ENCODE data around the gene NR2C2AP.
A peak's percentile ranks its signal among the peaks of the same experiment; 100 is the strongest.
"Not testable (repeated sequence)": the region's sequence is repeated elsewhere in the genome, so short reads cannot be mapped to it uniquely, and the experiment has no call there.

The NR2C2AP gene, protein sequence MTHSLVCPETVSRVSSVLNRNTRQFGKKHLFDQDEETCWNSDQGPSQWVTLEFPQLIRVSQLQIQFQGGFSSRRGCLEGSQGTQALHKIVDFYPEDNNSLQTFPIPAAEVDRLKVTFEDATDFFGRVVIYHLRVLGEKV

DNA sequence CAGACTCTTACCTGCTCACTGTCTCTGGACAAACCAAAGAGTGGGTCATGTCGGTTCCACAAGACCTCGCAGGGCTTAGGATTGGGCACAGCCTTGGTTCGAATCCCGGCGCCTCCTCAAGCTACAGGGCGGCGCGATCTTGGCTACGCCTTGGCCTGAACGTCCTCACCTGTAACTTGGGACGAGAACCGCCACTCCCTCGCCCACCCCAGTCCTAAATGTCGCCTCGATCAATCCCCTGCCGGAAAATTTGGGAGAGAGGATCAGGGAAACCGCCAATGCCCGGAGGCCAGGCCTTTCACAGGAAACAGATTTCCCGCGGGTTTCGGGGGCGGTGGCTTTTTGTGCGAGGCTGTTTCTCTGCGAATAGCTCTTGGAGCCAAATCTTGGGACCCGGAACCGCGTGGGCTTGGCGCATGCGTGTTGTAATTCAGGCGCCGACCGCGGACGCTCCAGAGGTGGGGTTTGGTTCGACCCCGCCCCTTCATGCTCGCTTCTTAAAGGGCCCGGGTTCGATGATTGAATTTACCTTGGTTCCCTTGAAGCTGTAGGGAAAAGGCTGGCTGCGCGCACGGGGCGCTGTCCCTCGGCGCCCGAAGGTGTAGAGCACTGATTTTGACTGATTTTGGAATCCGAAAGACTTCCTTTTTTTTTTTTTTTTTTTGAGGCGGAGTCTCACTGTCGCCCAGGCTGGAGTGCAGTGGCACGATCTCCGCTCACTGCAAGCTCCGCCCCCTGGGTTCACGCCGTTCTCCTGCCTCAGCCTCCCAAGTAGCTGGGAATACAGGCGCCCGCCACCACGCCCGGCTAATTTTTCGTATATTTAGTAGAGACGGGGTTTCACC is at the start of gene NR2C2AP:
Gene NR2C2AP (minus strand): TSS at position 403 of the 845 bp plus-strand sequence. CDS start 354 bp downstream, at position 49.
- peak; percentile 76 for DNase-seq (ENCODE audit: low read depth)

DNA sequence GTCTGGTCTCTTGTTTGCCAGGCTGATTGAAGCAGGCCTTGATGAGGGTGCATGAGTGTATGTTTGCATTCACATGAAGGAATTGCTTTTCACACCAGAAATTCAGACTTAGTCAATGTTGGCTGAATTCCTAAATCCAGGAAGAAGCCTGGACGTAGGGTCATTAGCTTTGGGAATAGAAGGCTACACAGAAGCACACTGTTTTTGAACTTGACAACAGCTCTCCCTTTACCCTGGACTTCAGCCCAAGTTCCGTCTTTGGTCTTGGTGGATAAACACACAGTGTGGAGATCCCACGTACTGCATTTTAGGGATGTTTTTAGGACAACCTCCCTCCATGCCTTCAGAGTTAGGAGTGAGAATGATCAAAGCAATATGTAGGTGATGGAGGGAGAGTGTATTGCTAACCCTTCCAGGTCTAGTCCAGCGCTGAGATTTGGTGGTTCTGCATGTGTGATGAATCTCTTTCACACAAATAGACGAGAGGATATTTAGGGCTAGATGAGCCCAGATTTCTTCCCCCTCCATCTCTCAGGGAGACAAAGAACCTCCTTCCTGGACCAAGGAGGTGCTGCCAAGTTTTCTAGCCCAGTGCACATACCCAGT is 47.1 kb upstream of the NR2C2AP start:
- DNase-seq (ENCODE audit: low read depth): no peak

DNA sequence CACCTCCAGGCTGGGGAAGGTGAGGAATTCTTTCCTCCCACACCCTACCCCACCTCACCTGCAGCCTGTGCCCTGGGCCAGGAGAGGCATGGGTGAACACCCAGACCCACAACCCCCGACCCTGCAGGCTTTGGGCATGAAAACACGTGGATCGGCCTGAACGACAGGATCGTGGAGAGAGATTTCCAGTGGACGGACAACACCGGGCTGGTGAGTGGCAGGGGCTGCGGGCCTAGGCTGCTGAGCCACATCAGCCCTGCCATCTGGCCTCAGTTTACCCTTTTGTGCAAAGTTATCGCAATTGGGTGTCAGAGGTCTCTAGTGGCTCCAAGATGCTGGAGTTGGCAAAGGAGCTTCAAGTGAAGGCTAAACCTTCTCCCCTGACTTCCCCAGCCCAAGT is 37.3 kb upstream of the NR2C2AP start:
- DNase-seq (ENCODE audit: low read depth): no peak

DNA sequence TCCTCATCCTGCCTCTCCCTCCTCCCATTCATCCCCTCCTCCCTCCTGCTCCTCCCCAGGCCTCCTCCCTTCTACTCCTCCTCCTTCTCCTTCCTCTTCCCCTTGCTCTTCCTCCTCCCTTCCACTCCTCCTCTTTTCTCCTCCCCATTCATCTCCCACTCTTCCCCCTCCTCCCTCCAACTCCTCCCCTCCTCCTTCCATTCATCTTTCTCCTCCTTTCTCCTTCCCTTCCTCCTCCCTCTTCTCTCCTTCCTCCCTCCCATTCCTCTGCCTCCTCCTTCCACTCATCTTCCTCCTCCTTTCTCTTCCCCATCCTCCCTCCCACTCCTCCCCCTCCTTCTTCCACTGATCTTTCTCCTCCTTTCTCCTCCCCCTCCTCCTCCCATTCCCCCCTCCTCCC is 36.5 kb upstream of the NR2C2AP start:
- DNase-seq (ENCODE audit: low read depth): no peak

DNA sequence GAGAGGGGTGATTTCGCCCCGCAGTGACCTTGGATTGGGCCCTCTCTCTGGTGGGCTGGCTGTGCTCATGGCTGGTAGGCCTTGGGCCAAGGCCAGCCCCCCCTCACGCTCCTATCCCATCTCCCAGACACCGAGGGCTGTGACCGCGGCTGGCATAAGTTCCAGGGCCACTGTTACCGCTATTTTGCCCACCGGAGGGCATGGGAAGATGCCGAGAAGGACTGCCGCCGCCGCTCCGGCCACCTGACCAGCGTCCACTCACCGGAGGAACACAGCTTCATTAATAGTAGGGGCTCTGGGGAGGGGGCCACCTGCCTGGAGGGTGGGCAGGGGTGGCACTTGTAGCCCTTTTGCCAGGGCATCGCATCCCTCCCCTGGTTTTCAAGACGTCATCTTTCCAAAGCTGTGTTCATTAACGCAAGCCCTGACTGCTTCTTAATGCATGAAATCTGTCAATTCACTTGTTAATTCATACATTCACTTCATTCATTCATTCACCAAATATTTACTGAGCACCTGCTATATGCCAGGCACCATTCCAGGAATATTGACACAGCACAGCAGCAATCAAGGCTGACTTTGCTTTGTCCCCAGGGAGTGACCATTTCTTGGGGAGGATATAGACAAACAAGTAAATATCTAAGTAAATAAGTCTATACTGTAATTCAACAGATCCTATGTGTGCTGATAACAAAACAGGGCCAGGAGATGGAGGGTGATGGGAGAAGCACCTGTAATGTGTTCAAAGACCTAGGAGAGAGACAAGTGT is 35.1 kb upstream of the NR2C2AP start:
- DNase-seq (ENCODE audit: low read depth): no peak

DNA sequence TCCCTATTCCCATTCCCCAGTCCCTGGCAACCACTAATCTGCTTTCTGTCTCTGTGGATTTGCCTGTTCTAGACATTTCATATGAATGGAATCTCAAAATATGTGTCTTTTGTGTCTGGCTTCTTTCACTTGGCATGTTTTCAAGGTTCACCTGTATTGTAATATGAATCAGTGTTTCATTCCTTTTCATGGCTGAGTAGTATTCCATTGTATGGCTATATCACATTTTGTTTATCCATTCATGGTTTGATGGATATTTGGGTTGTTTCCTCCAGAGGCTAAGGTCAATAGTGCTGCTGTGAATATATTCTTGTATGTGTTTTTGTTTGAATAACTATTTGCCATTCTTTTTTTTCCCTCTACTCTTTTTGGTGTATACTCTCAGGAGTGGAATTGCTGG is 33.0 kb upstream of the NR2C2AP start:
- DNase-seq (ENCODE audit: low read depth): no peak

DNA sequence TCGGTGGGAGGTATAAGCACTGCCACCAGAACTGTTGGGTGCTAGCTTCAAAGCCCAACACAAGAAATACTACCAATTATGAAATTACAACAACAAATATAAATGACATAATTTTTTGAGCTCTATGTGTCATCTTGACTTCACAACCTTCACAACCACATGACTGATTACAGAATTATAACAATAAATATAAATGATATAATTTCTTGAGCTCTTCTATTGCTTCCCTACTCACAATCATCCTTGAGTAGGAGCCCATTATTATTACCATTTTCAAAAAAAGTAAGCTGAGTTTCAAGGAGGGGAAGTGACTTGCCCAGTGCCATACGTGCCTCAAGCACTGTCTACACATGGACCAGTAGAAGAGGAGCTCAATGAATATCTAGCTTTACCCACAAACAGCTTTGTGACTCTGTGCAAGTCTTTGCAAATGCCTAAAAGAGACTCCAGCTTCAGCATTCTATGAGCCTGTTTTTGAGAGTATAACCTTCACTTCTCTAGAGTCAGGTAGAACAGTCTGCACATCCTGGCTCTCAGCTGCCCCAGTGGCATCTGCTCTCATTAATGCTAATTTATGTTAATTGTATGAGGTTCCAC is 31.1 kb upstream of the NR2C2AP start:
- DNase-seq (ENCODE audit: low read depth): no peak

DNA sequence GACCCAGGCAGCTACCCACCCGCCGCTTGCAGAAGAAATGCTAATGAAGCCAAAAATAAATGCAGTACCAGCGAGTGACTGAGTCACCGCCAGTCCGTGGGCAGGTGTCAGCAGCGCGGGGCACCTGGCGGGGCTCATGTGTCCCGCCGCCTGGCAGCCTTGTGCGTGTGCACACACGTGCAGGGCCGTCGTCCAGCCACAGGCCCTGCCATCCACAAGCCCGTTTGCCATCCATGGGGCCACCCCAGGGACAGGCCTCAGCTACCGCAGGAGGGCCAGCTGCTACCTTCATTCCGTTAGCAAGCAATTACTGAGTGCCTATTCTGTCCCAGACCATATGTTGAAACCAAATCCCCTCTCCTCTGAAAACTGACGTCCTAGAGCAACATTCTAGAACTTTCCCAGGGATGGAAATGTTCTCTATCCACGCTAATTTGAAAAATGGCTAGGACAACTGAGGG is 29.1 kb upstream of the NR2C2AP start:
- no peak for DNase-seq (ENCODE audit: low read depth)

DNA sequence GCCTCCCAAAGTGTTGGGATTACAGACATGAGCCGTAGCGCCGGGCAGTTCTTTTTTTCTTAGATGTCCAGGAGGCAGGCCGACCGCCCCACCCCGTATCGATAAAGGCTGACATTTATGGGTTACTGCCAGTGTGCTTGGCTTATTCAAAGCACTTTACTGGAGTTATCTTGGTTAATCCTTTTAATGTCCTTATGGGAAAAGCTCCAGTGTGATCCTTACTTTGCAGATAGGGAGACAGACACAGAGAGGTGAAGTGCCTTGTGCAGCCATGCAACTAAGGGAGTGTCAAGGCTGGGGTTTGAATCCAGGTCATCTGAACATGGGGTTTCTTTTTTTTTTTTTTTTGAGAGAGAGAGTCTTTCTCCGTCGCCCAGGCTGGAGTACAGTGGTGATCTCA is 27.8 kb upstream of the NR2C2AP start:
- DNase-seq (ENCODE audit: low read depth): no peak

DNA sequence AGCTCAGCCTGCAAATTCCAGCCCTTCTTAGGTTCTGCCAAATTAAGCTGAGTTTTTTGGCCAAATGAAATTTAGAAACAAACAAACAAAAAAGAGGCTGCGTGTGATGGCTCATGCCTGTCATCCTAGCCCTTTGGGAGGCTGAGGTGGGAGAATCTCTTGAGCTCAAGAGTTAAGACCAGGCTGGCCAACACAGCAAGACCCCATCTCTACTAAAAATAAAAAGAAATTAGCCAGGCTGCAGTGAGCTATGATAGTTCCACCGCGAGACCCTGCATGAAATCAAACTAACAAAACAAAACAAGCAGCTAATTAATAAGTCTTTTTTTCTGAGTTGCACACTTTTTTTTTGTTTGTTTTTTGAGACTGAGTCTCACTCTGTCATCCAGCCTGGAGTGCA is 26.5 kb upstream of the NR2C2AP start:
- no peak for DNase-seq (ENCODE audit: low read depth)

DNA sequence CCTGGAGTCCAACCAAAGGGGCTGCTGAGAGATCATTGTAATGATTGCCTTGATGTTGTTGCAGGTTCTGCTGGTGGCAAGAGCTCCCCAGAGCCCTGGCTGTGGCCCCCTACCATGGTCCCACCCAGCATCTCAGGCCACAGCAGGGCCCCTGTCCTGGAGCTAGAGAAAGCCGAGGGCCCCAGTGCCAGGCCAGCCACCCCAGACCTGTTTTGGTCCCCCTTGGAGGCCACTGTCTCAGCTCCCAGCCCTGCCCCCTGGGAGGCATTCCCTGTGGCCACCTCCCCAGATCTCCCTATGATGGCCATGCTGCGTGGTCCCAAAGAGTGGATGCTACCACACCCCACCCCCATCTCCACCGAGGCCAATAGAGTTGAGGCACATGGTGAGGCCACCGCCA is 24.0 kb upstream of the NR2C2AP start:
- DNase-seq (ENCODE audit: low read depth): no peak

DNA sequence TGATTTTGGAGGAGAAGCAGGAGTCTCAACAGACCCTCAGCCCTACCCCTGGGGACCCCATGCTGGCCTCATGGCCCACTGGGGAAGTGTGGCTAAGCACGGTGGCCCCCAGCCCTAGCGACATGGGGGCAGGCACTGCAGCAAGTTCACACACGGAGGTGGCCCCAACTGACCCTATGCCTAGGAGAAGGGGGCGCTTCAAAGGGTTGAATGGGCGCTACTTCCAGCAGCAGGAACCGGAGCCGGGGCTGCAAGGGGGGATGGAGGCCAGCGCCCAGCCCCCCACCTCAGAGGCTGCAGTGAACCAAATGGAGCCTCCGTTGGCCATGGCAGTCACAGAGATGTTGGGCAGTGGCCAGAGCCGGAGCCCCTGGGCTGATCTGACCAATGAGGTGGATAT is 23.4 kb upstream of the NR2C2AP start:
- DNase-seq (ENCODE audit: low read depth): no peak

DNA sequence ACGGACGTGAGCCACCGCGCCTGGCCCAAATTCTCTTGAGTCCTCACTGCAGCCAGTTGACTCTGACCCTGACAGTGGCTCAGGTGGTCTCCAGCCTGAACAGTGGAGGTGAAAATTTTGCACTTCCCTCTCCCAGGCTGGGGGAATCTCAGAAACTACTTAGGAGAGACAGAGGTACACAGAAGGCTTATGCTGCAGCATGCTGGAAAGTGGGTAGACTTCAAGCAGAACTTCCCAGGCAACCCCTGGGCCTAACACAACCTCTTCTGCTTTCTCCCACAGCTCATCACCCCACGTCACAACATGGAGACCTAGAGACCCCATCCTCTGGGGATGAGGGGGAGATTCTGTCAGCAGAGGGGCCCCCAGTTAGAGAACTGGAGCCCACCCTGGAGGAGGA is 23.0 kb upstream of the NR2C2AP start:
- no peak for DNase-seq (ENCODE audit: low read depth)

DNA sequence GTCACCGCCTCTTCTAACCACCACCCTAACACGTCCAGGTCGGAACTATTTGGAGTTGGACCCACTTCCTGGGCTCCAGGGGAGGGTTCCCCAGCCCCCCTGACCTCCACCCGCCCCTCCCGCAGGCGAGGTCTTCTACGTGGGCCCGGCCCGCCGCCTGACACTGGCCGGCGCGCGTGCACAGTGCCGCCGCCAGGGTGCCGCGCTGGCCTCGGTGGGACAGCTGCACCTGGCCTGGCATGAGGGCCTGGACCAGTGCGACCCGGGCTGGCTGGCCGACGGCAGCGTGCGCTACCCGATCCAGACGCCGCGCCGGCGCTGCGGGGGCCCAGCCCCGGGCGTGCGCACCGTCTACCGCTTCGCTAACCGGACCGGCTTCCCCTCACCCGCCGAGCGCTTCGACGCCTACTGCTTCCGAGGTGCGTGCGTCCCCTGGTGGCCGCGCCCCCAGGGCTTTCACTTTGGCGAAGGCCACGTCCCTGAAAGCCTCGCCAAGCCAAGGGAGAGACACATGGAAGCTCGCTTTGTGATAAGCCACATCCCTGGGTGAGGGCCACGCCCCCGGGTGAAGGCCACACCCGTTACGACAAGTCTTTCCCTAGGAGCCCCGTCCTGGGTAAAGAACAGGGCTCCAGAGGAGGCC is 21.8 kb upstream of the NR2C2AP start:
- no peak for DNase-seq (ENCODE audit: low read depth)

DNA sequence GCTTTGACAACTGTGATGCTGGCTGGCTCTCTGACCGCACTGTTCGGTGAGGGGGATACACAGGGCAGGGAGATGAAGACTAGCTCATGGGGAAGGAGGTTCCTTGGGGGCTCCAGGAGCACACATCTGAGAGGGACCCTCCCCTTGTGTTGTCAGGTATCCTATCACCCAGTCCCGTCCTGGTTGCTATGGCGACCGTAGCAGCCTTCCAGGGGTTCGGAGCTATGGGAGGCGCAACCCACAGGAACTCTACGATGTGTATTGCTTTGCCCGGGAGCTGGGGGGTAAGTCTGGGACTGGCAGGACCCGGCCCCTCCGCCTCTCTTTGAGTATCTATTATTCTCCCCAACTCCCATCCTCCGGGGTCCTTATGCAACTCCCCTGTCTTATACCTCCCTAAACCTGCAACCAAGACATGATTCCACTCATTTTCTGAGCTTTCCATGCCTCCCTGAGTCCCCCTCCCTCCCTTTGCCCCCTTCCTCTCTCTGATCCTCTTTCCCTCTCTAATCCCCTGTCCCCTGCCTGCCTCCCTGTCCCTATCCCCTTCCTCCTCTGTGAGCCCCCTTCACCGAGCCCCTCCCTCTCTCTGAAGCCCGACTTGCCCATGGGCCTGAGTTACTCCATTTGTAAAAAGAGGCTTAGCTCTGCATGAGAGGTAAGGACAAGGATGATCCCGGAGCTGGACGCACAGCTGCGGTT is 21.1 kb upstream of the NR2C2AP start:
- DNase-seq (ENCODE audit: low read depth): no peak

DNA sequence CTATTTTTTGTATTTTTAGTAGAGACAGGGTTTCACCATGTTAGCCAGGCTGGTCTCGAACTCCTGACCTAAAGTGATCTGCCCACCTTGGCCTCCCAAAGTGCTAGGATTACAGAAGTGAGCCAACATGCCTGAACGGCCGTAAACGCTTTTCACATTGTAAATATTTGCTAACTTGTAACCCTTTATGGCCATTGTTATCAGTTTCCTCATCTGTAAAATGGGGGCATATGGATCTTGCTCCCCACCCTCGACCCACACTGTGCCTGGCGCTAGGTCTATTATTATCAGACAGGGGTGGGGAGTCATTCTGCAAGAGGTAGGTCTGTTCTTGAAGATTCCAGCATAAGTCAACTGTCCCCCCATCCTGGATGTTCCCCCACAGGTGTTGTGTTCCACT is 20.4 kb upstream of the NR2C2AP start:
- DNase-seq (ENCODE audit: low read depth): no peak

DNA sequence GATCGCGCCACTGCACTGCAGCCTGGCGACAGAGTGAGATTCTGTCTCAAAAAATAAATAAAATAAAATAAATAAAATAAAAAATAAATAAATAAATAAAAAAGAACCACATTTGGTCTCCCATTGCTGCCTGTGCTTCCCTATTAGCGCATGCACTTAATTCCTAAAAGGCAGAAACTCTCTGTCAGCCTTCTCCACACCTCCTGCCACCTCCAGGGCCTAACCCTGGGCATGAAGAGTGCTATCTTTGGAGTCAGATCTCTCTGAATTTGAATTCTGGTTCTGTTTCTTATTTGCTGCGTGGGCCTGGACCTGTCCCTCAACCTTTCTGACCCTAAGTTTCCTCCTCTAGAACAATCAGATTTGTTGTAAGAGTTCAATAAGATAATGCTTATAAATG is 19.8 kb upstream of the NR2C2AP start:
- no peak for DNase-seq (ENCODE audit: low read depth)

DNA sequence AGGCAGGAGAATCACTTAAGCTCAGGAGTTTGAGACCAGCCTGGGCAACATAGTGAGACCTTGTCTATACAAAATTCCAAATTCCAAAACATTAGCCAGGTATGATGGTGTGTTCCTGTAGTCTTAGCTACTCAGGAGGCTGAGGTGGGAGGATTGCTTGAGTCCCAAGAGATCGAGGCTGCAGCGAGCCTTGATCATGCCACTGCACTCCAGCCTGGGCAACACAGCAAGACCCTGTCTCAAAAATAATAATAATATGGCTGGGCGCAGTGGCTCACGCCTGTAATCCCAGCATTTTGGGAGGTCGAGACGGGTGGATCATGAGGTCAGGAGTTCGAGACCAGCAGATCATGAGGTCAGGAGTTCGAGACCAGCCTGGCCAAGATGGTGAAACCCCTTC is 17.8 kb upstream of the NR2C2AP start:
- not testable (repeated sequence) for DNase-seq (ENCODE audit: low read depth)

DNA sequence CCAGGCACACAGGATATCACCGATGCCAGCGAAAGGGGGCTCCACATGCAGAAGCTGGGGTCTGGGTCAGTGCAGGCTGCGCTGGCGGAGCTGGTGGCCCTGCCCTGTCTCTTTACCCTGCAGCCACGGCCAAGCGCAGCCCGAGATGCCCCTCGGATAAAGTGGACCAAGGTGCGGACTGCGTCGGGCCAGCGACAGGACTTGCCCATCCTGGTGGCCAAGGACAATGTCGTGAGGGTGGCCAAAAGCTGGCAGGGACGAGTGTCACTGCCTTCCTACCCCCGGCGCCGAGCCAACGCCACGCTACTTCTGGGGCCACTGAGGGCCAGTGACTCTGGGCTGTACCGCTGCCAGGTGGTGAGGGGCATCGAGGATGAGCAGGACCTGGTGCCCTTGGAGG is 15.7 kb upstream of the NR2C2AP start:
- DNase-seq (ENCODE audit: low read depth): no peak

DNA sequence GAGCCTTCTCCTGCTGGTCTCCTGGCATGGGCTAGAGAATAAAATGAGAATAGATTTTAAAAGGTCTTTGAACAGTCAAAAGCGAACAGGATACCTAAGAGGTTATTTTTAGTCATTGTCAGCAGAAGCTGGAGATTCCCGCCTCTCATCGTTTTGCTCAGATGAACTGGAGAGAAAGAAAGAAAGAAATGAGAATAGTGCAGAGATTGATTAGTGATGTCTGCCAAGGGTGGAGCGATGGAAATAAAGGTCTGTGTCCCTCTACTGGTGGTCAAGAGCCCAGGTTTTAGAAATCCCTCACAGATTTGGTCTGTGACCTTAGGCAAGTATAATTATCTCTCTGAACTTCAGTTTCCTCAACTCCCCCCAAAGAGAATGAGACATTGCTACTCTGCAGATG is 13.9 kb upstream of the NR2C2AP start:
- DNase-seq (ENCODE audit: low read depth): no peak

DNA sequence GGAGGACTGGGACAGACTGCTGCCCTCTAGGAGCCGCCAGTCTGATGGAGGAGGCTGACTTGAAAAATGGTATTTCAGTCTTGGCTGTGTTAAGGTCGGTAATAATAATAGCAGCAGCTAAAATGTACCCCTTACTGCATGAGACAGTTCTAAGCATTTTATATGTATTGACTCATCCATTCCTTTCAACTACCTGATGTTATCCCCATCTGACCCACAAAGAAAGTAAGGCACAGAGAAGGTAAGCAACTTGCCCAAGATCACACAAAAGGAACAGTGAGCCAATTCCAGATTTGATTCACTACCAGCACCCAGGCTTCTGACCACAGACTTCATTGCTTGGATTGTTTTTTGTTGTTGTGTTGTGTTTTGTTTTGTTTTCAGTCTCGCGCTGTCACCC is 12.6 kb upstream of the NR2C2AP start:
- no peak for DNase-seq (ENCODE audit: low read depth)
